PFSK-1 (cell line): ENCODE results near the gene PFDN5. TPM values are rescaled to one million over a fixed set of nuclear protein-coding genes. Genes with fewer than 3 reads are reported as not detected.
A peak's percentile ranks its signal among the peaks of the same experiment; 100 is the strongest.

Experiments used
- FOXP2 ChIP-seq: optimal IDR thresholded peaks from 2 replicates; pipeline ENCODE3; 2011; ENCODE audit warnings: borderline replicate concordance, control low read depth, inconsistent platforms; ENCODE audit not compliant: insufficient read depth; ENCODE audit errors: extremely low read length, extremely low read depth
- POLR2AphosphoS5 ChIP-seq: IDR thresholded peaks from 2 replicates; pipeline ENCODE4 v1.6.1; 2012; ENCODE audit warnings: low read depth, mild to moderate bottlenecking, control low read depth, low read length, moderate library complexity
- SIN3A ChIP-seq: IDR thresholded peaks from 2 replicates; pipeline ENCODE4 v1.6.1; 2012; ENCODE audit warnings: mild to moderate bottlenecking, low read length, moderate library complexity, borderline replicate concordance; ENCODE audit not compliant: insufficient read depth
- TAF1 ChIP-seq: IDR thresholded peaks from 2 replicates; pipeline ENCODE4 v1.6.1; 2012; ENCODE audit warnings: low read length, control low read depth, borderline replicate concordance; ENCODE audit not compliant: insufficient read depth
- polyA plus RNA-seq: library from polyadenylated mRNA; unstranded; fragments of >200 nt; gene quantifications from one replicate; pipeline ENCODE4 v1.2.1, GENCODE V29; 2012; ENCODE audit warnings: low read depth, missing spikeins; ENCODE audit not compliant: insufficient read length
- TF ChIP-seq, protein P1 (sequence below), 2 experiments: IDR thresholded peaks; 2 replicates each; pipeline versions ENCODE4 v1.6.1 to v1.8.0; 2011 to 2012; ENCODE audit warnings: low read depth in 2 of 2, low read length in 2 of 2, control low read depth in 1 of 2, inconsistent platforms in 1 of 2, mild to moderate bottlenecking in 1 of 2, moderate library complexity in 1 of 2; ENCODE audit not compliant: insufficient read depth in 1 of 2

The PFDN5 gene
- polyA plus RNA-seq: 206 TPM

DNA sequence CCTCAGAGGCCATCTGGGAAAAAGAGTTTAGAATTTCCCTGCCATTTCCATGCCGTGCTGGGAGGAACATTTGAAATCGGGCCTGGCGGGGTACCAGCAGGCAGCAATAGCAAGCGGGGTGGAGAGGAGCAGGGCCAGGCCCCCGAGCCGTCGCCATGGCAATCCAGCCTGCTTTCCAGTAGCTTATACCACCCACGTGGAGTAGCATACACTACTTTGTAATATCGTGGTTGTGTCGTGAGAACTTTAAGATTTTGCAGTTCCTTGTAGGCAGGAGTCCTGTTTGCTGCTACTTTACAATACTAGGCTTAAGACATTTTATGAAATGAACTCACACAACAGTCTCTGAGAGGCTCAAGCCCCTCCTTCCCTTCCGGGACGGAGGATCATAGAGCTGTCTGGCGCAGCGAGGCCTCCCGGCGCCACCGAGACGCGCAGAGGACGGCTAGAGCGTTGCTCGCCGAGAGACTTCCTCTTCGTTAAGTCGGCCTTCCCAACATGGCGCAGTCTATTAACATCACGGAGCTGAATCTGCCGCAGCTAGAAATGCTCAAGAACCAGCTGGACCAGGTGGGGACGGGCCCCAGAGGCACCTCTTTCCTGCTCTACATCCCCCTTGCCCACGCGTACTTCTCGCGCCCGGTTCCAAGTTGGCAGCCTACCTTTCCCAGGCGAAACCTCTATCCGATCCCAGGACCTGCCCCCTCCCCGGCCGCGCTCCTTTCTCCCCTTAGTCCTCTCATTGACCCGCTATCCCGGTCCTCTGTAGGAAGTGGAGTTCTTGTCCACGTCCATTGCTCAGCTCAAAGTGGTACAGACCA, at the start of gene PFDN5:
TSS of gene PFDN5 (plus strand) at position 473 of the 821 bp plus-strand sequence. CDS start at position 499, 26 bp downstream.
- TF ChIP-seq FOXP2 (peak; percentile 54), TAF1 (peak; percentile 96), POLR2AphosphoS5 (peak; percentile 87), SIN3A (peak; percentile 61; the same call in 1 of the 2 replicates)
- TF ChIP-seq, protein P1, sequence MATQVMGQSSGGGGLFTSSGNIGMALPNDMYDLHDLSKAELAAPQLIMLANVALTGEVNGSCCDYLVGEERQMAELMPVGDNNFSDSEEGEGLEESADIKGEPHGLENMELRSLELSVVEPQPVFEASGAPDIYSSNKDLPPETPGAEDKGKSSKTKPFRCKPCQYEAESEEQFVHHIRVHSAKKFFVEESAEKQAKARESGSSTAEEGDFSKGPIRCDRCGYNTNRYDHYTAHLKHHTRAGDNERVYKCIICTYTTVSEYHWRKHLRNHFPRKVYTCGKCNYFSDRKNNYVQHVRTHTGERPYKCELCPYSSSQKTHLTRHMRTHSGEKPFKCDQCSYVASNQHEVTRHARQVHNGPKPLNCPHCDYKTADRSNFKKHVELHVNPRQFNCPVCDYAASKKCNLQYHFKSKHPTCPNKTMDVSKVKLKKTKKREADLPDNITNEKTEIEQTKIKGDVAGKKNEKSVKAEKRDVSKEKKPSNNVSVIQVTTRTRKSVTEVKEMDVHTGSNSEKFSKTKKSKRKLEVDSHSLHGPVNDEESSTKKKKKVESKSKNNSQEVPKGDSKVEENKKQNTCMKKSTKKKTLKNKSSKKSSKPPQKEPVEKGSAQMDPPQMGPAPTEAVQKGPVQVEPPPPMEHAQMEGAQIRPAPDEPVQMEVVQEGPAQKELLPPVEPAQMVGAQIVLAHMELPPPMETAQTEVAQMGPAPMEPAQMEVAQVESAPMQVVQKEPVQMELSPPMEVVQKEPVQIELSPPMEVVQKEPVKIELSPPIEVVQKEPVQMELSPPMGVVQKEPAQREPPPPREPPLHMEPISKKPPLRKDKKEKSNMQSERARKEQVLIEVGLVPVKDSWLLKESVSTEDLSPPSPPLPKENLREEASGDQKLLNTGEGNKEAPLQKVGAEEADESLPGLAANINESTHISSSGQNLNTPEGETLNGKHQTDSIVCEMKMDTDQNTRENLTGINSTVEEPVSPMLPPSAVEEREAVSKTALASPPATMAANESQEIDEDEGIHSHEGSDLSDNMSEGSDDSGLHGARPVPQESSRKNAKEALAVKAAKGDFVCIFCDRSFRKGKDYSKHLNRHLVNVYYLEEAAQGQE (IDR thresholded peaks at IDR 0.05; ENCODE audit: insufficient read depth in 1 of 2, low read depth in 2 of 2, low read length in 2 of 2): peak; percentile 14 to 56; a peak in 1 of 4 replicates

- TF ChIP-seq, protein P1 (IDR thresholded peaks at IDR 0.05; ENCODE audit: insufficient read depth in 1 of 2, low read depth in 2 of 2, low read length in 2 of 2): no peak
- TF ChIP-seq POLR2AphosphoS5 (peak; percentile 41; the same call in 1 of the 2 replicates), FOXP2 (peak; percentile 50), TAF1 (peak; percentile 51; the same call in 1 of the 2 replicates), SIN3A (peak; percentile 46; the same call in 1 of the 2 replicates)
These were observed 43.6 kb upstream of the PFDN5 start for GRCh38 chr12:53251477-53252348.

DNA sequence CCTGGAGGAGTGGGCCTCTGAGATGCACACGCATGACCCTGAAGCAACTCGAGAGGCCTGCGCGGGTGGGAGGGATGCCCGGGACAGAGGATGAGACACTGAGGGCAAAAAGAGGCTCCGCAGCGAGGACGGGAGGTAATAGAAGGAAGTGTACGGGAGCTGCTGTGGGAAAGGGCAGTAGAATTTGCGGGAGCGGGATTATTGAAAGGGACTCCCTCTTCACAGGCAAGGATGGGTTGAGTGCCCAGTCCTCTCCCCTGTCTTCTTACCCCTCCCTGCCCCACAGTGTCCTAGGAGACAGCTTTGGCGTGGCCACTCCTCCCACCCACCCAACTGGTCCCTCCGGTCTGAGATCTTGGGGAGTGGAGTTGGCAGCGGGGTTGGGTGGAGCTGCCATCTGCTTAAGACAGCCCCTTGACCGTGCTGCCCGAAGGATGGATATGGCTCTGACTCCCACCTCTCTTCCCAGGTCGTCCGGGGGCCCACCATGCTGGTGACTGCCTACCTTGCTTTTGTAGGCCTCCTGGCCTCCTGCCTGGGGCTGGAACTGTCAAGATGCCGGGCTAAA, 42.9 kb upstream of the PFDN5 start:
- no peak for TF ChIP-seq SIN3A
- TF ChIP-seq FOXP2: no peak
- no peak for TF ChIP-seq TAF1

- TF ChIP-seq, protein P1 (IDR thresholded peaks at IDR 0.05; ENCODE audit: insufficient read depth in 1 of 2, low read depth in 2 of 2, low read length in 2 of 2): no peak
- TF ChIP-seq POLR2AphosphoS5: no peak
- TF ChIP-seq TAF1: no peak
- no peak for TF ChIP-seq SIN3A
- TF ChIP-seq FOXP2: no peak
These were observed 42.0 kb upstream of the PFDN5 start for GRCh38 chr12:53253298-53253697.
